GM11168 (cell line): ENCODE measurements around the gene CAMKMT.

Experiments used
- in situ Hi-C: fragments of 300-500 bp; cut with MboI; formaldehyde crosslinking; loops from one replicate; pipeline ENCODE4 v1.12.0; 2022; ENCODE audit warnings: low sequenced_read_pairs; ENCODE audit not compliant: unreplicated experiment

The CAMKMT gene

DNA sequence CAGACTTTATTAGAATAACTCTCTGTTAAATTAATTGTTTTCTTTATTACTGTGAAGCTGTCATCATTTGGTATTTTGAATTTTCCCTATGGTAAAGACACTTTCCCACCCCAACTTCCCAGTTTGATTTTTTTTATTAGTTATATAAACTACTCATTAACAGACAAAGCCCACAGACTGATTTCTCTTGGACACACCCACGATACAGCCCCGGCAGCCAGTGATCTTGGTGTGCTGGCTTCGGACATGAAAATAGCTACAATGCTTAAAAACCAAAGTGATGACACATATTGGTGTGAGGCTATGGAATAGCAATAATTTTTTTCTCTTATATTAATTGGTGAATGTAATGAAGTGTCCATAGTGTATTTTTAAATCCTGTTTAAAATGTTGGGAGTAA, 354.4 kb downstream of the CAMKMT start:
- in situ Hi-C loops: no loop called here

DNA sequence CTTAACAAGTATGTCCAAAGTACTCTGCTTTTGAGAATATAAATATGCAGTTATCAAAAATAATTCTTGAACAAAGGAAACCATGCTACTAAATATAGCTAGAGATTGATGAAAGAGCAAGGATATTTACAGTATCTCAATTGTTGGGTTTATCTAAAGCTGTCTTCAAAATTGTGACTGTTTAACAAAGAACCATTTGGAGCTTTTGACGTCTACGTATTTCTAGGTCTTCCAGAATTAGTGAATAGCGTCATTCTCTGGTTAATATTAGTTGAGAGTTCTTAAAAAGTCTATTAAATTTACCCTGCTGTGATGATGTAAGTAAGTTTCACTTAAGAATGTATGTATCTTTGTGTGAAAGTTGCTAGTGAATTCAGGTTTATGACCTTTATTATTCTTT, 356.7 kb downstream of the CAMKMT start:
- in situ Hi-C loops: no loop called here

DNA sequence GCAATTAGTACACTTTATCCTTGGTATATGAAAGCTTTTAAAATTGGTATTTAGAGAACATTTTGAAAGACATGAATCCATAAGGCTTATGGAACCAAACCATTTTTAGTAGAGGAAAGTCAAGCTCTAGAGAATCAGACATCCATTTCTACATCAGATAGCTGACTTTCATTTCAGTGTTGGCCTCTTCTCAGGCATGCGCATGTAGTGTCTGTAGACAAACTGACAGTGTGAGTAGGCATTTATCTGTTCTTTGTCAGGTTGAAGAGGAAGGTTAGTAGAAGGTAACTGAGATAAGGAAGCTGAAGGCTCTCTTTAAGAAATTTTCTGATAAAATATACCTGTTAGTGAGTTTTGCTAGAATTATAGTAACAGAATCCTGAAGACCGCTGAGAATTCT, 357.8 kb downstream of the CAMKMT start:
- in situ Hi-C loops: no loop called here

DNA sequence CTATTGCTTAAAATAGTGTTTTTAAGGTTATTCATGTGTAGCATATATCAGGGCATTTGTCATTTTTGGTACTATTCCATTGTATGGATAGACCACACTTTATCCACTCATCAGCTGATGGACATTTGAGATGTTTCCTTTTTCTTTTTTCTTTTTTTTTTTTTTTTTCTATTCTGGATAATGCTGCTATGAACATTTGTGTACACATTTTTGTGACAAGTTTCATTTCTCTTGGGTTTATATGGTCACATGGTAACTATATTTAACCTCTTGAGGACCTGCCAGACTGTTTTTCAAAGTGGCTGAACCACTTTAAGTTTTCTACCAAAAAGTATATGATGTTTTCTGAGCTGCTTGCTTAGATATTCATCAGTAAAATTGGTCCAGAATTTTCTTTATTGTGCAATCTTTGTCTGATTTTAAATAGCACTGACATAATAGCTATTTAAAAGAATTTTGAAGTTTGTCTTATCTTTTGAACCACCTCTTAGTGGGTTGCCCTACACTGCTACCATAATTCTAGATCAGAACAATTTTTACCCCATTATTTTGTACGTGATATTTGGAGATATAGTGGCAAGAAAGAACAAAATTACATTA, 360.4 kb downstream of the CAMKMT start:
- in situ Hi-C loops: no loop called here

DNA sequence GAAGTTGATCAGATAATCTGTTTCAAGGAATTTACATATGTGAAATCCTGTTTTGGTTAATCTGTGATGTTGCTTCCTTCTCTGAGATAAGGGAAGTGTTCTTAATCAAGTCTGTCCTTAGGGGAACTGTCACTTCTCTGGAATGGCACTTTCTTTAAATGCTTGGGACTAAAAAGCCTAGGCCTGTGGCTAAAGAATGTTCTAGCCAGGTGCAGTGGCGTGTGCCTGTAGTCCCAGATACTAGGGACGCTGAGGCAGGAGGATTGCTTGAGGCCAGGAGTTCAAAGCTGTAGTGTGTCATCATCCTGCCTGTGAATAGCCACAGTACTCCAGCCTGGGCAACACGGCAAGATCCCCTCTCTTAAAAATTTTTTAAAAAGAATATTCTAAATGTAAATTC, 362.2 kb downstream of the CAMKMT start:
- in situ Hi-C loops: no loop called here

DNA sequence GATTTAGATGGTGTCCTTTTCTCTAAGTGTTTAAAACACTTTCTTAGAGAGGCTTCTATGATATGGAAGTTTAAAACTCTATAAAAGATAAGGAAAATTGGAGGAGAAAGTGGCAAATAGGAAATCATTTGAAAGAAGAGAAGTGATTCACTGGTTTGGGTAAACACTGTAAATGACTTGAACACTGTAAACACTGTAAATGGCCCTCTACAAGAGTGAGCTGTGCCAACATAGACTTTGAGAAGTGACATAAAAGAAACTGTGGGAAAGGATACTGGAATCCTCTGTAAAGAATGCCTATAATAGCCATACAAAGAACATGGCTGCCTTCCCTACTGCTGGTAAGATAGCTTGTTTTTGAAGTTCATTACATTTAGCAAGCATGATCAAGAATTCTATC, 368.8 kb downstream of the CAMKMT start:
- in situ Hi-C loops: no loop called here

DNA sequence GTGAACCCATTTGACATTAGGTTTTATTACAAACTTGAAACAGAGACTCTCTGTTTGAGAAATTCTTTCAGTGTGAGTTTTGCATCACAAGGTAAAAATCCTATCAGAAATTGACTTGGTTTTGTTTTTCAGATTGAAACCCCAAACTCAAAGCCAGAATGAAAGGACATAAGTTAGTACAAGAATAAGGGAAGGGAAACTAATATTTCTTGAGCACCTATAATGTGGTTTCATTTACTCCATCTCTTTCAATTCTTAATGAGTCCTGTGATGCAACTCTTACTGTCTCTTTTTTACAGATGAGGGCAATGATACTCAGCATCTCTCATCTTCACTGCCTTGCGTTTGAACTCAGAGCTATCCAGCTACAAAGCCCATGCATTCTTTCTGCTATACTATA, 369.8 kb downstream of the CAMKMT start:
- in situ Hi-C loops: no loop called here

DNA sequence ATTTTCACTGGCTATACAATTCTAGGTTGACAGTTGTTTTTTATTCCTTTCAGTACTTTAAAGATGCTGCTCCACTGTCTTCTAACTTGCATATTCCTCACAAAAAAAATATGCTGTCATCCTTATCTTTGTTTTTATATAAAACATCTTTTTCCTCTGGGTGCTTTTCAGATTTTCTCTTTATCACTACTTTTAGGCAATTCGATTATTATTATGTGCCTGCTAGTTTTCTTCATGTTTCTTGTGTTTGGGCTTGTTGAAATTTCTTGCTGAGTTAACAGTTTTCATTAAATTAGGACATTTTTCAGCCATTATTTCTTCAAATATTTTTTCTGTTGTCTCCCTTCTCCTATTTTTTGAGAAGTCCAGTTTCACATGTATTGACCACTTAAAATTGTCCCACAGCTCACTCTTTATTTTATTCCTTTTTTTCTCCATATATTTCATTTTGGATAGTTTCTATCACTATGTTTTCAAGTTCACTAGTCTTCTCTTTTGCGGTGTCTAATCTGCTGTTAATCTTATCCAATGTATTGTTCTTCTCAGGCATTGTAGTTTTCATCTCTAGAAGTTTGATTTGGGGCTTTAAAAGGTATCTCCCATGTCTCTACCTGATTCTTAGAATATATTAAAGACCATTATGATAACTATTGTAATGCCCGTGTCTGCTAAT, 374.7 kb downstream of the CAMKMT start:
- in situ Hi-C loops: no loop called here

DNA sequence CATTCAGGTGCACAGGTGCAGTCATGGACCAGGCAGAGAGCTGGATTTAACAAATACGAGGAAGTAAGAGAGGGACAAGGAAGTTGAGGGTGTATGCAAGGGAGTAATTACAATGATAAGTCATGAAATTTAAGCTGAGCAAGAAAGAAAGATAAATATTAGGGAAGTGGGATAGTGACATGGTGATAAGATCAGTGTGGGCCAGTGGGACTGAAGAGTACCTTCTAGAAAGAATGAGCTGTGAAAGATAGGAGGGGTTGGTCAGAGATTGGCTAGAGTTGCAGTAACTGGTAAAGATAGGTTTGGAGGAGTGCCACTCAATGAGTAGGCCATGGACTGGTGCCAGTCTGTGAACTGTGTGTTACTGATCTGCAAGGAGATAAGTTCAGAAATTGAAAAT, 378.9 kb downstream of the CAMKMT start:
- in situ Hi-C loops: no loop called here

DNA sequence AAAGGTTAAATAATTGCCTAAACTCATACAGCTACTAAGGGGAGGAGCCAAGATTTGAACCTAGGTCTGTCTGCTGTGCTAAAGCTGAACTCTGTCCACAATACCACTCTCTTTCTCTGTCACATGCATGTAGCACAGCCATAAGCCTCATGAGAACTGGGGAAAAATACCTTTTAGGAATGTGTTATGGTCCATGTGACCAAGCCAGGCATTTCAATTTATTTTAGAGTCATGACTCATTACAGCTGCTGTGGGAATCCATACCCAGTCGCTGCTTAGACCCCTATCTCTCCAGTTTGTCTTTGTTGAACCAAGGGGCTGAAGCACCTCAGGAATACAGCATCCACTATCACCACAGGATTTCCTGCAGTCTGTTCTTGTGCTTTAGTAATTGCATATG, 379.8 kb downstream of the CAMKMT start:
- in situ Hi-C loops: no loop called here

DNA sequence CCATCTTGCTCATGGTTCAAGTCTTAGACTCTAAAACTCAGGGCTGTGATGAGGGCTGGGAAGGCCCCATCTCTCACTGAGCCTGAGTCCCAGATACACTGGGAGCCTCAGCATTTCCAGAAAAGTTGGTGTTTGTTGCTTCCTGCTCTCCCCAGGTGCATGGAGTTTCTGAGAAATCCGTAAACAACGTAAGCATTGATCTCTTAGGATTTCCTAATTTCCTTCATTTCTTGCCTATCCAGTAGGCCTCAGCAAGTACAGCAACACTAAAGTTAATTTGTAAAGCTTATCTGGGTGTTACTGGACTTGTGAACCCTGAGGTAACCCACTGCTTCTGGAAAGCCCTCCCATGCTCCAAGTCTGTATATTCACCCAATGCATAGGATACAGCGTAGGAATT, 380.3 kb downstream of the CAMKMT start:
- in situ Hi-C loops: no loop called here

DNA sequence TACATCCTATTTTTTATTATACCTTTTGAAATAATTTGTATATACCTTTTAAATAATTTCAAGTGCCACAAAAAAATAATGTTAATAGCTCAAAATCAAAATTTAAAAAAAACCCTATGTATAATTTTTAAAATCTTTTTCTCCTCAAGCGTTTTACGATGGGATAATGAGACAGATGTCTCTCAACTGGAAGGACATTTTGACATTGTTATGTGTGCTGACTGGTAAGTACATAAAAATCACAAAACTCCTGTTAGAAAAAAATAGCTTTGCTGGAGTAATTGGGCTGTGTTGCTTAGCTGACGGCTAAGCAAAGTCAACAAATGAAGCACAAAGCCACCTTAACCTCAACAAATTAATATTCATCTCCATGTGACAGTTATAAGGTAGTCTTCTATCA, 381.7 kb downstream of the CAMKMT start:
- in situ Hi-C loops: no loop called here

DNA sequence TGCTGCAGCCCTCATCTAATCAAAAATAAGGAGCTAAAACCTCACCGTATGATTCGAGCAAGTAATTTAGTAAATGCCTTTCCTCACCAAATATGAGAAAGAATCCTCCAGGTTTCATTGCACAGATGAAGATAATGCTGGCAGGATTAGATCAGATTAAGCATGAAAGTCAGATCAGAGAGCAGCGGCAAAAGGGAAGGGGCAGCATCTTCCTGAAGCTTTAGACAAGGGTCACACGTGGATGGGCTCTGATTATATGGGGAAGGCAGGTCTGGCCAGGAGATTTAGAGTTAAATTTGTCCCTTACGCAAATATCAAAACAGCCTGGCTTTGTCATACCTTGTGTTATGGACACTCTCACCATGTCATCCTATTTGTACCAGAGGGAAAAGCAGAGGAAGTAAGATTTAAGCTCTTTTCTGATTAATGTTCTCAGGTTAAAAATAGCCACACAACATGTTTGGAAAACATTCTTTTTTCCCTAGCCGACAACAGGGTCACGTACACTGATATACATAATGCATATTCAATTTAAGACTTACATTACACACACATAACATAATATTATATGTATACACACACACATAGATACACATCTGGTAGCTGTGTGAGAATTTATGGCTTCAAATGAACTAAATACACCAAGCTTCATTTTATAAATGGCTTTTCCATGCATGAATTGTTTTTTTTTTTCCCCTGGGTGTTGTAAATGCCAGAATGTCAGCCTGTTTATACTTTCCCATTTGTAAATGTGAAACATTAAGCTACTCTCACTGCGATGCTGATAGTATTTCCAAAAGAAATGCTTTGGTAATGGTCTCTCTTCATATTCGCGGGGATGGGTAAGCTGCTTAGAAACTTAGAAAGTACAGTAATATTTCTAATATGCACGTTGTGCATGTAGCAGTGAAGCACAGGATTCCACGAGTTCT, 383.5 kb downstream of the CAMKMT start:
- in situ Hi-C loops: no loop called here

DNA sequence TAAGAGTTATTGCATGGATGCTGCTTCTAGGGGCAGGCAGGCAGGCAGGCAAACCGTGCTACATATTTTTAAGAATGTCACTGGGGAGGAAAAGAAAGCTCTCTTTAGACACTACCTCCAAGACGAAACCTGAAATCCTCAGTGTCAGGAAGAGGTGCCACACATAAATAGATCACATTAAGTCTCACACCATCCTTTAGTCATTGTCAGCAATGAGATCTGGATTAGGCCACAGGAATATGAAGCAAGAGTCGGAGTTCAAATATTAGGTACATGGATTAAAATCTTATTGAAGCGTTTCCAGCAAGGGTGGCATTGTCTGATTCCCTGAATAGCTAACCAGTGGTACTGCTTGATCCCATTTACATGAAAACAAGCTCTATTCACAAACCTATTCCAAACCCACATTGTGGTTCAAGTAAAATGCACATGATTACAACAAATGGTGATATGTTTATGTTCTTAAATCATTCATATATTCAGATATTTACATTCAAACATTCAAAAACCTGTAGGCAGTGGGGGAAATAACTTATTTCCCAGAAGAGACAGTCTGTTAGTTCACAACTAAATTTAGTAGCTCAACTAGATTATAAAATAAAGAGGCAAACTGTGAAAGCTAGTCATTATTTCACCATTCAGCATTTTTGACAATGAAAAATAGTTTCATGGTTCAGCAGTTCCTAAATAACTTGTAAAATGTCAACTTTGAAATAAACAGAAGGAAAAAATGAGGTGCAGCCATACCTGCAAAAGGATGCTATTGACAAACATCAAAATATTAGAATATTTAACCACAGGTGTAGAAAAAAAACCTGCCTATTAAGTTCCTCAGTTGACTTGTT, 384.4 kb downstream of the CAMKMT start:
- in situ Hi-C loops: no loop called here

DNA sequence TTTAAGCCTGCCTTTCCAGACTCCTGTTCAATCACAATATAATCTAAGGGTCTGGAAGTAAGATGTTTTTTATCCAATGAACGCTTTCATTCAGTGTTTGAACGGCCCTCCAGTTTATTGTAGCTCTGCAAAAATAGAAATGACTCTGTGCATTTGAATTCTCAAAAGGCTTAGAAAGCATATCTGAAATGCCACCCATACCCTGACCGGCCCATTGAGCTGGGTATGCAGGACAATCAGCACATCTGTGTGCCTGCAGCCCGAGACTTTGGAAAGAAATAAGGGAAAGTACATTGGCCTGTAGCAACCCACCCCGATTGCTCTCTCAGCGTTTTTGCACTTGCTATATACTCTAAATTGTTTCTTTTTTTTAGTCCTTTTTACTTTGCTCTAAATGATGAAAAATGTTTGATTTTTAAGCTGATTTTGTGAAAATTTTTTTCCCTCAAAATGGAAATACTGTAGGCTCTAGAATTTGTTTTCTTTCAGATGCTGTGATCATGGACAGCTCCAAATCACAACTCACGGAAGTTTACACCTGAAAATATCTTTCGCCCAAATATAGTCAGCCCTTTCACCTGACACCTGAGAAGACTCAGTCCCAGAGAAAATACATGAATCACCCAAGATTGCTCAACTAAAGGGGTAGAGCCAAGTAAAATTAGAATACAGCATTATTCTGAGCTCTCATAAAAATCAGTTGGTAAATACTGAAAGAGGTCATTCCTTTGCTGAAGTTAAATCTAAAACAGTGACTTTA, 385.3 kb downstream of the CAMKMT start:
- in situ Hi-C loops: no loop called here

DNA sequence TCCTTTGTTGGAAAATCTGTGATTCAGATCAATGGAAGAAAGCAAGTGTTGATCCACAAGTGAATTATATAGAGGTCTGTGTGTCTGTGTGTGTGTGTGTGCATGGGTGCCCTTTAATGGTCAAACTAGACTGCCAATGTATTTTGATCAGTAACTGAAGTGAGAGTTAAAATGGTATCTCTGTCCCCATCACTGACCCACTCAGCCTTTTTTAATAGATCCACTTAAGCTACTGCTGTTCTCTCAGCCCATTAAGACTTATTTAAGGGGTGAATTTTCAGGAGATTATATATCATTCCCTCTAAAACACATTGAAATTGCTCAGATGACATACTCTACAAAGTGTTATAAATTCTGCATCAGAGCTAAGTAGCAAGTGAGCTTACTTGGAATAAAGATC, 386.0 kb downstream of the CAMKMT start:
- in situ Hi-C loops: no loop called here

DNA sequence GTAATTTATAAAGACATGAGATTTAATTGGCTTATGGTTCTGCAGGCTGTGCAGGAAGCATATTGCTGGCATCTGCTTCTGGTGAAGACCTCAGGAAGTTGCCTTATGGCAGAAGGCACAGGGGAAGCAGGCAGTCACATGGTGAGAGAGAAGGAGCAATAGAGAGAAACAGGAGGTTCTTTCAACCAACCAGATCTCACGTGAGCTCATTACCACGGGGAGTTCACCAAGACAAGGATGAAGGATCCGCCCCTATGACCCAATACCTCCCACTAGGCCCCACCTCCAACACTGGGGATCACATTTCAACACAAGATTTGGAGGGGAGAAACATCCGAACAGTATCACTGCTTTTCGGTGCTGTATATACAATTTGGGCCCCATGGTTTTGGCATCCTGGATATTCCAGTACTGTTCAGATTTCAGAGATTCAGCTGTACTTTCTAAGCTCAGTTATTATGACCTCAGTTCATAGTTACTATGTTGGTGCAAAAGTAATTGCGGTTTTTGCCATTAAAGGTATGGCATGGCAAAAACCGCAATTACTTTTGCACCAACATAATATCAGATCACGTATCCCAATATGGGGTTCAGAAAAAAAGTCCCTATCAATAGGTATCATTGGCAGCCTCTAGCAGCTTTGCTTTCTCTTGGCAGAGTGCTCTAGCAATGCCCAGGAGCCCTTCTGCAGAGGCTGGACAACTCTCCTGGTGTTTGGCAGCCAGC, 390.2 kb downstream of the CAMKMT start:
- in situ Hi-C loops: no loop called here

DNA sequence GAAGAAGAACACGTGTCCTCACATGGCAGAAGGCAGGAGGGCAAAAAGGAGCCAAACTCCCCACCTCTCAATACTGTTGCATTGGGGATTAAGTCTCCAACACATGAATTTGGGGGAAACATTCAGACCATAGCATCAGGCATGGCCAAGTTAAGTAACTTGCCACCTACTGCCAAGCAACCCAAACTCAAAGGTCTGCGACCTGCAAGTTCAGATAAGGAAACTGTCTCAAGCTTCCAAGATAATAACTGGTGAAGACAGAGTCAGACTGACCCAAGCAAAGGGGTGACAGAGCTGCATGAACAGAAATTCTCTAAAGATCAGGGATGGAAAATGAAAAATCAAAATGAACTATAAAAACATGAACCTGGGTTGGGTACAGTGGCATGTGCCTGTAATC, 391.0 kb downstream of the CAMKMT start:
- in situ Hi-C loops: no loop called here
